Measurements from ENCODE around the gene DLG2. TPM values are rescaled to one million over a fixed set of nuclear protein-coding genes. Genes with fewer than 3 reads are reported as not detected.

Gene DLG2
- total RNA-seq, 1 experiment from 2014 or later = 17.5 TPM

DNA sequence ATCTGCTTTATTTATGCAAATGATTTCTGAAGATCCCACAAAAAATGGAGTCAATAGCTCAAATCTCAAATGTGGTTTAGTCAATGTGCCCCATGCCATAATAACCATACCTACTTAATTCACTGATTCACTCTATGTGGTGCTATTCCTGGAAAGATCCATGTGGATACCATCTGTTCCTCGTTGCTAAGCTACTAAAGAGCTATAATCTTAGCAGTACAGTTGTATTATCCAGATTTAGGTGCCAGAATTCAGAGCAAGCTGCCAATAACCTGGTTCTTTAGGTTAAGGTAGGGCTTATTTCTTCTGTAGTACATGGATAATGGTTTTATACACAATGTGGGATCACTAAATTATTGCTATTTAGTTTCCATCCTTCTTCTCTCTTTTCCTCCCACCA lies 1366.3 kb downstream of the DLG2 start (continued):
- TF ChIP-seq MYBL2 (CRISPR knock-in tag; IDR thresholded peaks at IDR 0.05) (no peak), JUN (CRISPR knock-in tag; IDR thresholded peaks at IDR 0.05) (no peak), SMAD3 (CRISPR knock-in tag; IDR thresholded peaks at IDR 0.05; ENCODE audit: borderline replicate concordance) (no peak), NFE2L1 (CRISPR knock-in tag; IDR thresholded peaks at IDR 0.05) (no peak)
- TF ChIP-seq, protein P1, sequence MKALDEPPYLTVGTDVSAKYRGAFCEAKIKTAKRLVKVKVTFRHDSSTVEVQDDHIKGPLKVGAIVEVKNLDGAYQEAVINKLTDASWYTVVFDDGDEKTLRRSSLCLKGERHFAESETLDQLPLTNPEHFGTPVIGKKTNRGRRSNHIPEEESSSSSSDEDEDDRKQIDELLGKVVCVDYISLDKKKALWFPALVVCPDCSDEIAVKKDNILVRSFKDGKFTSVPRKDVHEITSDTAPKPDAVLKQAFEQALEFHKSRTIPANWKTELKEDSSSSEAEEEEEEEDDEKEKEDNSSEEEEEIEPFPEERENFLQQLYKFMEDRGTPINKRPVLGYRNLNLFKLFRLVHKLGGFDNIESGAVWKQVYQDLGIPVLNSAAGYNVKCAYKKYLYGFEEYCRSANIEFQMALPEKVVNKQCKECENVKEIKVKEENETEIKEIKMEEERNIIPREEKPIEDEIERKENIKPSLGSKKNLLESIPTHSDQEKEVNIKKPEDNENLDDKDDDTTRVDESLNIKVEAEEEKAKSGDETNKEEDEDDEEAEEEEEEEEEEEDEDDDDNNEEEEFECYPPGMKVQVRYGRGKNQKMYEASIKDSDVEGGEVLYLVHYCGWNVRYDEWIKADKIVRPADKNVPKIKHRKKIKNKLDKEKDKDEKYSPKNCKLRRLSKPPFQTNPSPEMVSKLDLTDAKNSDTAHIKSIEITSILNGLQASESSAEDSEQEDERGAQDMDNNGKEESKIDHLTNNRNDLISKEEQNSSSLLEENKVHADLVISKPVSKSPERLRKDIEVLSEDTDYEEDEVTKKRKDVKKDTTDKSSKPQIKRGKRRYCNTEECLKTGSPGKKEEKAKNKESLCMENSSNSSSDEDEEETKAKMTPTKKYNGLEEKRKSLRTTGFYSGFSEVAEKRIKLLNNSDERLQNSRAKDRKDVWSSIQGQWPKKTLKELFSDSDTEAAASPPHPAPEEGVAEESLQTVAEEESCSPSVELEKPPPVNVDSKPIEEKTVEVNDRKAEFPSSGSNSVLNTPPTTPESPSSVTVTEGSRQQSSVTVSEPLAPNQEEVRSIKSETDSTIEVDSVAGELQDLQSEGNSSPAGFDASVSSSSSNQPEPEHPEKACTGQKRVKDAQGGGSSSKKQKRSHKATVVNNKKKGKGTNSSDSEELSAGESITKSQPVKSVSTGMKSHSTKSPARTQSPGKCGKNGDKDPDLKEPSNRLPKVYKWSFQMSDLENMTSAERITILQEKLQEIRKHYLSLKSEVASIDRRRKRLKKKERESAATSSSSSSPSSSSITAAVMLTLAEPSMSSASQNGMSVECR (CRISPR knock-in tag; IDR thresholded peaks at IDR 0.05; ENCODE audit: borderline replicate concordance) = no peak

DNA sequence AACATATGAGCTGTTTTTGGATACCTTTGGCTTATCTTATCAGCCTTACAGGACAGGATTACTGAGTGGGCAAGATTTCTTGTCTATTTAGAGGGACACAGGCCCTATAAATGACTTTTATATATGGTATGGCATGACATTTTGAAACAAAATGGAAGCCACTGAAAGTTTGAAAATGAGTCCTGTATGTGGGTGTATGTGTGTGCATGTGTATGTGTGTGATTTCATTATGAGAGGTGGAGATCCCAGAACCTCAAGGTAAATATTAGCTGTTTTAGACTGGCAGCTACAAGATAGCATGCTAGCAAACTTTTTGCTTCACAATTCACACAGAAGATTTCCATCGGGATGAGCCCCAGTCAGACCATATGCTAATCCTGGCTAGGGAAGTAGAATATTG lies 1370.5 kb downstream of the DLG2 start:
- Mint-ChIP-seq H3K27ac (no peak overlapping the region), H3K9me3 (no peaks in the 10 kb centered on the region), H3K4me3 (no peak overlapping the region), H3K4me1 (no peaks in the 10 kb centered on the region), H3K27me3 (ENCODE audit: low read depth) (no peaks in the 10 kb centered on the region), H3K36me3 (no peaks in the 10 kb centered on the region)
- ChIA-PET CTCF (interaction anchor here (0.8 kb wide), 1 partner anchor 420 kb away, joined by 5 read pairs; no protein-coding TSS in a partner anchor), POLR2A (no interaction called here)
- DNase-seq (ENCODE audit: low spot score) (no peak), ATAC-seq (no peak)
- TF ChIP-seq ZNF232 (CRISPR knock-in tag; IDR thresholded peaks at IDR 0.05) = no peak
- TF ChIP-seq FOXP4 (CRISPR knock-in tag; IDR thresholded peaks at IDR 0.05) = no peak
- no peak for TF ChIP-seq NR1H2 (CRISPR knock-in tag; IDR thresholded peaks at IDR 0.05)
- TF ChIP-seq ZNF263 (CRISPR knock-in tag; IDR thresholded peaks at IDR 0.05; ENCODE audit: low read depth) = no peak
- no peak for TF ChIP-seq ELF4 (CRISPR knock-in tag; IDR thresholded peaks at IDR 0.05; ENCODE audit: low read depth)
- no peak for TF ChIP-seq NFATC4 (CRISPR knock-in tag; IDR thresholded peaks at IDR 0.05)
- TF ChIP-seq CBFB (CRISPR knock-in tag; IDR thresholded peaks at IDR 0.05; ENCODE audit: low read depth) = no peak
- TF ChIP-seq HMGXB4 (CRISPR knock-in tag; IDR thresholded peaks at IDR 0.05) = no peak
- no peak for TF ChIP-seq FOXK1 (CRISPR knock-in tag; IDR thresholded peaks at IDR 0.05)
- TF ChIP-seq, protein P2, sequence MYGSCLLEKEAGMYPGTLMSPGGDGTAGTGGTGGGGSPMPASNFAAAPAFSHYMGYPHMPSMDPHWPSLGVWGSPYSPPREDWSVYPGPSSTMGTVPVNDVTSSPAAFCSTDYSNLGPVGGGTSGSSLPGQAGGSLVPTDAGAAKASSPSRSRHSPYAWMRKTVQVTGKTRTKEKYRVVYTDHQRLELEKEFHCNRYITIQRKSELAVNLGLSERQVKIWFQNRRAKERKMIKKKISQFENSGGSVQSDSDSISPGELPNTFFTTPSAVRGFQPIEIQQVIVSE (CRISPR knock-in tag; IDR thresholded peaks at IDR 0.05; ENCODE audit: borderline replicate concordance) = no peak
- TF ChIP-seq, protein P3, sequence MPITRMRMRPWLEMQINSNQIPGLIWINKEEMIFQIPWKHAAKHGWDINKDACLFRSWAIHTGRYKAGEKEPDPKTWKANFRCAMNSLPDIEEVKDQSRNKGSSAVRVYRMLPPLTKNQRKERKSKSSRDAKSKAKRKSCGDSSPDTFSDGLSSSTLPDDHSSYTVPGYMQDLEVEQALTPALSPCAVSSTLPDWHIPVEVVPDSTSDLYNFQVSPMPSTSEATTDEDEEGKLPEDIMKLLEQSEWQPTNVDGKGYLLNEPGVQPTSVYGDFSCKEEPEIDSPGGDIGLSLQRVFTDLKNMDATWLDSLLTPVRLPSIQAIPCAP (CRISPR knock-in tag; IDR thresholded peaks at IDR 0.05) = no peak

All from WTC11 (cell line).